HG03565 (cell line): ENCODE results near the gene HAUS8.
"Not testable (repeated sequence)": the region's sequence is repeated elsewhere in the genome, so short reads cannot be mapped to it uniquely, and the experiment has no call there.

Experiments used
- ATAC-seq: cut with Tn5 transposase; IDR thresholded peaks from one replicate; pipeline ENCODE4 v1.9.1; 2021; ENCODE audit warnings: mild to moderate bottlenecking, moderate library complexity; ENCODE audit not compliant: unreplicated experiment

HAUS8 gene

GRCh38 chr19:17037966-17038500 is 37.2 kb downstream of the HAUS8 start:
- ATAC-seq, result no peak

- ATAC-seq, result no peak
These were observed 38.1 kb downstream of the HAUS8 start for GRCh38 chr19:17037184-17037583.

- ATAC-seq, result no peak
These were observed 38.6 kb downstream of the HAUS8 start for GRCh38 chr19:17036640-17037039.

GRCh38 chr19:17035842-17036424 is 39.3 kb downstream of the HAUS8 start:
- ATAC-seq, result no peak

- ATAC-seq, result no peak
These were observed 43.5 kb downstream of the HAUS8 start for GRCh38 chr19:17031741-17032140.

- ATAC-seq, result no peak
These were observed 47.7 kb downstream of the HAUS8 start for GRCh38 chr19:17027535-17027975.

GRCh38 chr19:17026706-17027534 is 48.3 kb downstream of the HAUS8 start, which contains the start of gene CPAMD8:
Gene CPAMD8 (minus strand): TSS chr19:17026810. CDS start chr19:17026642, 168 bp downstream.
- ATAC-seq, result no peak

- ATAC-seq, result no peak
These were observed 49.1 kb downstream of the HAUS8 start for GRCh38 chr19:17025991-17026658.

- ATAC-seq, result no peak
These were observed 49.9 kb downstream of the HAUS8 start for GRCh38 chr19:17025361-17025760.

GRCh38 chr19:17024941-17025340 is 50.3 kb downstream of the HAUS8 start:
- not testable (repeated sequence) for ATAC-seq

- no peak for ATAC-seq
These were observed 51.4 kb downstream of the HAUS8 start for GRCh38 chr19:17023805-17024204.

- no peak for ATAC-seq
These were observed 52.5 kb downstream of the HAUS8 start for GRCh38 chr19:17022738-17023137.

GRCh38 chr19:17021793-17022590 is 53.3 kb downstream of the HAUS8 start:
- ATAC-seq, result no peak

- no peak for ATAC-seq
These were observed 53.9 kb downstream of the HAUS8 start for GRCh38 chr19:17021328-17021727.

GRCh38 chr19:17020823-17021222 is 54.4 kb downstream of the HAUS8 start:
- ATAC-seq, result no peak

- no peak for ATAC-seq
These were observed 54.9 kb downstream of the HAUS8 start for GRCh38 chr19:17020385-17020784.

GRCh38 chr19:17014212-17014861 is 60.9 kb downstream of the HAUS8 start:
- not testable (repeated sequence) for ATAC-seq

GRCh38 chr19:17011485-17011884 is 63.8 kb downstream of the HAUS8 start:
- ATAC-seq, result no peak

- no peak for ATAC-seq
These were observed 68.7 kb downstream of the HAUS8 start for GRCh38 chr19:17006579-17006978.

GRCh38 chr19:17005000-17005399 is 70.3 kb downstream of the HAUS8 start:
- ATAC-seq, result no peak
